ENCODE data around the gene CNTFR. TPM values are rescaled to one million over a fixed set of nuclear protein-coding genes. Genes with fewer than 3 reads are reported as not detected.

Gene CNTFR
- total and polyA plus RNA-seq, 9 donors: 22.1 to 88.6 (median 61.2) TPM

GRCh38 chr9:34633851-34634550 is 44.5 kb upstream of the CNTFR start:
- Histone ChIP-seq H3K9me3 (replicated peaks; ENCODE audit: control insufficient read depth, low read depth, low read length) (no peaks in the 10 kb centered on the region), H3K27ac (ENCODE audit: low read length) (no peak overlapping the region), H3K4me1 (ENCODE audit: control insufficient read depth, insufficient read depth, low read length) (peaks cover 40% of the 10 kb centered on the region), H3K4me3 (ENCODE audit: low read length) (no peak overlapping the region), H3K36me3 (ENCODE audit: control insufficient read depth, insufficient read depth, low read length) (peaks cover 14% of the 10 kb centered on the region), H3K27me3 (ENCODE audit: control insufficient read depth, insufficient read depth, low read length) (peaks cover 23% of the 10 kb centered on the region)
- peak; percentile 70 for DNase-seq
- WGBS (ENCODE audit: insufficient coverage): 0% methylated on average over 1 of the region's 3 CpGs

- 46% methylated on average over 3 of the region's 5 CpGs for WGBS (ENCODE audit: insufficient coverage)
- H3K4me3 ChIP-seq (ENCODE audit: low read length): no peak overlapping the region
- no peaks in the 10 kb centered on the region for H3K9me3 ChIP-seq (replicated peaks; ENCODE audit: control insufficient read depth, low read depth, low read length)
- peaks cover 14% of the 10 kb centered on the region for H3K36me3 ChIP-seq (ENCODE audit: control insufficient read depth, insufficient read depth, low read length)
- peaks cover 37% of the 10 kb centered on the region for H3K4me1 ChIP-seq (ENCODE audit: control insufficient read depth, insufficient read depth, low read length)
- H3K27ac ChIP-seq (ENCODE audit: low read length): no peak overlapping the region
- H3K27me3 ChIP-seq (ENCODE audit: control insufficient read depth, insufficient read depth, low read length): peaks cover 30% of the 10 kb centered on the region
- no peak for DNase-seq
These were observed 43.6 kb upstream of the CNTFR start for GRCh38 chr9:34633166-34633565.

GRCh38 chr9:34630402-34631154 is 41.1 kb upstream of the CNTFR start:
- WGBS (ENCODE audit: insufficient coverage): 41% methylated on average over 3 of the region's 5 CpGs
- H3K4me1 ChIP-seq (ENCODE audit: control insufficient read depth, insufficient read depth, low read length): peaks cover 16% of the 10 kb centered on the region
- H3K4me3 ChIP-seq (ENCODE audit: low read length): no peak overlapping the region
- H3K27me3 ChIP-seq (ENCODE audit: control insufficient read depth, insufficient read depth, low read length): peaks cover 53% of the 10 kb centered on the region
- peaks cover 8% of the 10 kb centered on the region for H3K36me3 ChIP-seq (ENCODE audit: control insufficient read depth, insufficient read depth, low read length)
- H3K9me3 ChIP-seq (replicated peaks; ENCODE audit: control insufficient read depth, low read depth, low read length): no peaks in the 10 kb centered on the region
- H3K27ac ChIP-seq (ENCODE audit: low read length): no peak overlapping the region
- no peak for DNase-seq

GRCh38 chr9:34629491-34629808 is 39.9 kb upstream of the CNTFR start:
- peaks cover 65% of the 10 kb centered on the region for H3K27me3 ChIP-seq (ENCODE audit: control insufficient read depth, insufficient read depth, low read length)
- no peak for DNase-seq
- no peak overlapping the region for H3K27ac ChIP-seq (ENCODE audit: low read length)
- H3K4me1 ChIP-seq (ENCODE audit: control insufficient read depth, insufficient read depth, low read length): peaks cover 10% of the 10 kb centered on the region
- no peaks in the 10 kb centered on the region for H3K9me3 ChIP-seq (replicated peaks; ENCODE audit: control insufficient read depth, low read depth, low read length)
- WGBS (ENCODE audit: insufficient coverage): no CpG with 5 or more reads among the region's 5 CpGs
- no peak overlapping the region for H3K4me3 ChIP-seq (ENCODE audit: low read length)
- H3K36me3 ChIP-seq (ENCODE audit: control insufficient read depth, insufficient read depth, low read length): no peaks in the 10 kb centered on the region

GRCh38 chr9:34628656-34629490 is 39.3 kb upstream of the CNTFR start, which contains the start of gene ARID3C:
ARID3C (minus strand) TSS chr9:34629066; CDS start chr9:34628014, 1,052 bp downstream.
- Histone ChIP-seq H3K36me3 (ENCODE audit: control insufficient read depth, insufficient read depth, low read length) (no peaks in the 10 kb centered on the region), H3K4me3 (ENCODE audit: low read length) (peak within 1 kb of the TSS; percentile 17), H3K27ac (ENCODE audit: low read length) (no peak within 1 kb of the TSS), H3K27me3 (ENCODE audit: control insufficient read depth, insufficient read depth, low read length) (peaks cover 70% of the 10 kb centered on the region), H3K9me3 (replicated peaks; ENCODE audit: control insufficient read depth, low read depth, low read length) (no peaks in the 10 kb centered on the region), H3K4me1 (ENCODE audit: control insufficient read depth, insufficient read depth, low read length) (peaks cover 16% of the 10 kb centered on the region)
- 2% methylated on average over 69 of the region's 69 CpGs for WGBS (ENCODE audit: insufficient coverage)
- no peak for DNase-seq

- H3K36me3 ChIP-seq (ENCODE audit: control insufficient read depth, insufficient read depth, low read length): no peaks in the 10 kb centered on the region
- DNase-seq: no peak
- H3K9me3 ChIP-seq (replicated peaks; ENCODE audit: control insufficient read depth, low read depth, low read length): no peaks in the 10 kb centered on the region
- H3K27me3 ChIP-seq (ENCODE audit: control insufficient read depth, insufficient read depth, low read length): peaks cover 79% of the 10 kb centered on the region
- H3K27ac ChIP-seq (ENCODE audit: low read length): no peak overlapping the region
- 17% methylated on average over 16 of the region's 20 CpGs for WGBS (ENCODE audit: insufficient coverage)
- no peak overlapping the region for H3K4me3 ChIP-seq (ENCODE audit: low read length)
- H3K4me1 ChIP-seq (ENCODE audit: control insufficient read depth, insufficient read depth, low read length): peaks cover 13% of the 10 kb centered on the region
These were observed 38.5 kb upstream of the CNTFR start for GRCh38 chr9:34627716-34628655.

GRCh38 chr9:34625186-34625486 is 35.6 kb upstream of the CNTFR start:
- Histone ChIP-seq H3K36me3 (ENCODE audit: control insufficient read depth, insufficient read depth, low read length) (no peaks in the 10 kb centered on the region), H3K27me3 (ENCODE audit: control insufficient read depth, insufficient read depth, low read length) (peaks cover 89% of the 10 kb centered on the region), H3K27ac (ENCODE audit: low read length) (no peak overlapping the region), H3K4me3 (ENCODE audit: low read length) (no peak overlapping the region), H3K4me1 (ENCODE audit: control insufficient read depth, insufficient read depth, low read length) (peaks cover 19% of the 10 kb centered on the region), H3K9me3 (replicated peaks; ENCODE audit: control insufficient read depth, low read depth, low read length) (peaks cover 4% of the 10 kb centered on the region)
- WGBS (ENCODE audit: insufficient coverage): 33% methylated on average over 2 of the region's 3 CpGs
- no peak for DNase-seq

- H3K4me1 ChIP-seq (ENCODE audit: control insufficient read depth, insufficient read depth, low read length): peaks cover 23% of the 10 kb centered on the region
- H3K27ac ChIP-seq (ENCODE audit: low read length): no peak overlapping the region
- H3K4me3 ChIP-seq (ENCODE audit: low read length): no peak overlapping the region
- H3K36me3 ChIP-seq (ENCODE audit: control insufficient read depth, insufficient read depth, low read length): no peaks in the 10 kb centered on the region
- DNase-seq: no peak
- peaks cover 83% of the 10 kb centered on the region for H3K27me3 ChIP-seq (ENCODE audit: control insufficient read depth, insufficient read depth, low read length)
- H3K9me3 ChIP-seq (replicated peaks; ENCODE audit: control insufficient read depth, low read depth, low read length): peaks cover 4% of the 10 kb centered on the region
- WGBS (ENCODE audit: insufficient coverage): 4% methylated on average over 32 of the region's 39 CpGs
These were observed 35.1 kb upstream of the CNTFR start for GRCh38 chr9:34624475-34625185.

Data from muscle of leg (tissue), 11 donors.